Astrocyte (in vitro differentiated cells and primary cell): Measurements from ENCODE around the gene TTC12. TPM values are rescaled to one million over a fixed set of nuclear protein-coding genes. Genes with fewer than 3 reads are reported as not detected.
"Not testable (repeated sequence)": the region's sequence is repeated elsewhere in the genome, so short reads cannot be mapped to it uniquely, and the experiment has no call there.

Experiments
- DNase-seq: peaks from one replicate; pipeline ENCODE4 v3.0.0-alpha.2; 2010; ENCODE audit warnings: low read depth
- FAIRE-seq: peaks from 2 replicates; lab custom pipeline; 2011; peaks lifted over from hg19 to GRCh38; lab: Jason Lieb, UNC
- H2AFZ ChIP-seq: 2 replicates; pipeline ENCODE4 v1.6.0; 2012; ENCODE audit warnings: low read depth, low read length, inconsistent platforms
- H3K27ac ChIP-seq: 2 replicates; pipeline ENCODE4 v1.5.1; 2011; ENCODE audit warnings: low read depth, low read length, inconsistent platforms
- H3K27me3 ChIP-seq: 2 replicates; pipeline ENCODE4 v1.6.0; 2011; ENCODE audit warnings: low read length, inconsistent platforms; ENCODE audit not compliant: insufficient read depth
- H3K36me3 ChIP-seq: 2 replicates; pipeline ENCODE4 v1.5.1; 2011; ENCODE audit warnings: low read length, inconsistent platforms; ENCODE audit not compliant: insufficient read depth
- H3K4me1 ChIP-seq: 2 replicates; pipeline ENCODE4 v1.5.1; 2011; ENCODE audit warnings: low read length, inconsistent platforms; ENCODE audit not compliant: insufficient read depth
- H3K4me2 ChIP-seq: 2 replicates; pipeline ENCODE4 v1.6.0; 2012; ENCODE audit warnings: low read length, inconsistent platforms
- H3K4me3 ChIP-seq: 2 replicates; pipeline ENCODE4 v1.5.1; 2011; ENCODE audit warnings: low read depth, mild to moderate bottlenecking, low read length, inconsistent platforms; ENCODE audit not compliant: insufficient read depth
- H3K79me2 ChIP-seq: 2 replicates; pipeline ENCODE4 v1.6.0; 2012; ENCODE audit warnings: mild to moderate bottlenecking, low read length, inconsistent platforms; ENCODE audit not compliant: insufficient read depth
- H3K9ac ChIP-seq: 2 replicates; pipeline ENCODE4 v1.6.0; 2012; ENCODE audit warnings: mild to moderate bottlenecking, low read length, inconsistent platforms
- H3K9me3 ChIP-seq: 2 replicates; pipeline ENCODE4 v1.5.1; 2012; ENCODE audit warnings: low read depth, mild to moderate bottlenecking, low read length, inconsistent platforms; ENCODE audit not compliant: insufficient read depth
- H4K20me1 ChIP-seq: 2 replicates; pipeline ENCODE4 v1.6.0; 2012; ENCODE audit warnings: low read length, inconsistent platforms; ENCODE audit not compliant: insufficient read depth
- H3K27ac Mint-ChIP-seq: one replicate; pipeline ENCODE4 v1.8.0; 2021; ENCODE audit warnings: mild to moderate bottlenecking, mixed read lengths; ENCODE audit not compliant: unreplicated experiment
- H3K27me3 Mint-ChIP-seq: one replicate; pipeline ENCODE4 v1.8.0; 2021; ENCODE audit warnings: low read depth, mixed read lengths; ENCODE audit not compliant: unreplicated experiment
- H3K36me3 Mint-ChIP-seq: one replicate; pipeline ENCODE4 v1.8.0; 2021; ENCODE audit warnings: low read depth, mixed read lengths; ENCODE audit not compliant: unreplicated experiment
- H3K4me1 Mint-ChIP-seq: one replicate; pipeline ENCODE4 v1.8.0; 2021; ENCODE audit warnings: low read depth, mixed read lengths; ENCODE audit not compliant: unreplicated experiment
- H3K4me3 Mint-ChIP-seq: one replicate; pipeline ENCODE4 v1.8.0; 2021; ENCODE audit warnings: mild to moderate bottlenecking, moderate library complexity, mixed read lengths; ENCODE audit not compliant: unreplicated experiment
- H3K9me3 Mint-ChIP-seq: one replicate; pipeline ENCODE4 v1.8.0; 2021; ENCODE audit warnings: mild to moderate bottlenecking, mixed read lengths; ENCODE audit not compliant: unreplicated experiment
- CTCF ChIP-seq: IDR thresholded peaks from 2 replicates; pipeline ENCODE4 v1.5.1; 2011; ENCODE audit warnings: low read depth, mild to moderate bottlenecking, inconsistent platforms, low read length, moderate library complexity; ENCODE audit not compliant: insufficient read depth
- EZH2 ChIP-seq: IDR thresholded peaks from 2 replicates; pipeline ENCODE4 v1.6.1; 2012; ENCODE audit warnings: mild to moderate bottlenecking, low read length, inconsistent platforms; ENCODE audit not compliant: insufficient read depth
- total RNA-seq: library from RNA; stranded (reverse); gene quantifications from 2 replicates; pipeline ENCODE4 v1.2.1, GENCODE V29; 2021

TTC12 gene
- total RNA-seq, 1 donor from 2014 or later: 9.4 TPM

- peaks cover 3% of the 10 kb centered on the region for H3K27me3 Mint-ChIP-seq
Measured at GRCh38 chr11:113295993-113296392, 18.4 kb upstream of the TTC12 start.

GRCh38 chr11:113296447-113297205, 17.8 kb upstream of the TTC12 start:
- Histone ChIP-seq H3K27me3 (peaks cover 12% of the 10 kb centered on the region), H3K27ac (no peak overlapping the region), H3K4me2 (no peak overlapping the region), H3K79me2 (no peaks in the 10 kb centered on the region), H4K20me1 (no peaks in the 10 kb centered on the region), H2AFZ (no peak overlapping the region), H3K4me3 (no peak overlapping the region), H3K9me3 (no peaks in the 10 kb centered on the region), H3K9ac (no peak overlapping the region), H3K4me1 (no peaks in the 10 kb centered on the region), H3K36me3 (no peaks in the 10 kb centered on the region)
- TF ChIP-seq CTCF: no peak
- no peak for TF ChIP-seq EZH2
- H3K9me3 Mint-ChIP-seq: no peaks in the 10 kb centered on the region
- no peak for FAIRE-seq
- H3K27me3 Mint-ChIP-seq: peaks cover 3% of the 10 kb centered on the region
- no peak overlapping the region for H3K27ac Mint-ChIP-seq
- DNase-seq: no peak
- H3K36me3 Mint-ChIP-seq: no peaks in the 10 kb centered on the region
- H3K4me1 Mint-ChIP-seq: peaks cover 6% of the 10 kb centered on the region
- H3K4me3 Mint-ChIP-seq: no peak overlapping the region

More at GRCh38 chr11:113295993-113296392, 18.4 kb upstream of the TTC12 start:
- Mint-ChIP-seq H3K9me3 (no peaks in the 10 kb centered on the region), H3K27ac (no peak overlapping the region), H3K36me3 (no peaks in the 10 kb centered on the region), H3K4me3 (no peak overlapping the region), H3K4me1 (peaks cover 6% of the 10 kb centered on the region)
- Histone ChIP-seq H3K4me2 (no peak overlapping the region), H3K9me3 (no peaks in the 10 kb centered on the region), H3K27ac (no peak overlapping the region), H3K4me3 (no peak overlapping the region), H2AFZ (no peak overlapping the region), H3K36me3 (no peaks in the 10 kb centered on the region), H3K9ac (no peak overlapping the region), H4K20me1 (no peaks in the 10 kb centered on the region), H3K79me2 (no peaks in the 10 kb centered on the region), H3K4me1 (no peaks in the 10 kb centered on the region), H3K27me3 (peaks cover 12% of the 10 kb centered on the region)
- FAIRE-seq (no peak), DNase-seq (no peak)
- no peak for TF ChIP-seq EZH2

- H3K9me3 ChIP-seq, H2AFZ ChIP-seq, FAIRE-seq, H3K36me3 Mint-ChIP-seq, H3K4me1 Mint-ChIP-seq, H3K79me2 ChIP-seq, H3K9me3 Mint-ChIP-seq, DNase-seq, H3K9ac ChIP-seq, H3K27ac Mint-ChIP-seq, H3K4me3 Mint-ChIP-seq, H3K27me3 Mint-ChIP-seq, H3K4me3 ChIP-seq, H3K27ac ChIP-seq, H3K4me2 ChIP-seq, H3K36me3 ChIP-seq, H3K4me1 ChIP-seq, H4K20me1 ChIP-seq: not testable (repeated sequence)
- H3K27me3 ChIP-seq: peaks cover 12% of the 10 kb centered on the region
Measured at GRCh38 chr11:113298496-113298895, 15.9 kb upstream of the TTC12 start.
